ENCODE results near the gene CRIP2.

The CRIP2 gene

DNA sequence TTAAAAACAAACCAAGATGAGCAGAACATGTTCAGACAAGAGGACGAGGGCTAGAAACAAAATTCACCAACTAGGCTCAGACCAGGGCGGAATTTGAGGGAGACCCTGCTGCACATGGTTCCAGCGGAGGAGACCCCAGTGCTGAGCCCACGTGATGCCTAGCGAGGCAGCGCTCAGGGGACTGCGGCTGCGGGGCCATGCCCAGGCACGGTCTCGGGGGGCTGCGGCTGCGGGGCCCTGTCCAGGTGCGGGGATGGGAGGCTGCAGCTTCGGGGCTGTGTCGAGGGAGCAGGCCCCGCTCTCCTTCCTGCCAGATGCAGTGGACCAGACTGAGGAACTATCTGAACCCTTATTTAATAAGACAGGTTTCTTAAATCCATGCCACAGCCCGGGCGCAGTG is 12.7 kb upstream of the CRIP2 start:
- Histone ChIP-seq H3K36me3 (ENCODE audit: control insufficient read depth, low read length) (peaks cover 51% of the 10 kb centered on the region), H3K27ac (ENCODE audit: low read depth, low read length) (no peak overlapping the region)

GRCh38 chr14:105464501-105464900 is 10.1 kb upstream of the CRIP2 start:
- no peaks in the 10 kb centered on the region for H3F3A ChIP-seq (ENCODE audit: control insufficient read depth, insufficient read depth)
- H4K20me1 ChIP-seq (ENCODE audit: control insufficient read depth, insufficient read depth, low read depth, low read length): no peaks in the 10 kb centered on the region
- H3K36me3 ChIP-seq (ENCODE audit: control insufficient read depth, low read length): peaks cover 52% of the 10 kb centered on the region

More for the DNA sequence above, 12.7 kb upstream of the CRIP2 start:
- Histone ChIP-seq H3K4me3 (ENCODE audit: low read length) (no peak overlapping the region), H3K4me1 (ENCODE audit: control insufficient read depth, low read length) (no peaks in the 10 kb centered on the region), H3F3A (ENCODE audit: control insufficient read depth, insufficient read depth) (no peaks in the 10 kb centered on the region), H3K79me2 (ENCODE audit: control insufficient read depth, low read length) (no peaks in the 10 kb centered on the region), H3K9me3 (ENCODE audit: control insufficient read depth, insufficient read depth, low read length) (no peaks in the 10 kb centered on the region), H3K27me3 (ENCODE audit: control insufficient read depth, low read length) (no peaks in the 10 kb centered on the region), H3K4me2 (ENCODE audit: low read length) (no peak overlapping the region), H3K9me2 (replicated peaks; ENCODE audit: control insufficient read depth, low read length) (no peaks in the 10 kb centered on the region), H4K20me1 (ENCODE audit: control insufficient read depth, insufficient read depth, low read depth, low read length) (no peaks in the 10 kb centered on the region)
- TF ChIP-seq EZH2phosphoT487 (IDR thresholded peaks at IDR 0.05; ENCODE audit: borderline replicate concordance, low read length): no peak
- TF ChIP-seq, protein P1, sequence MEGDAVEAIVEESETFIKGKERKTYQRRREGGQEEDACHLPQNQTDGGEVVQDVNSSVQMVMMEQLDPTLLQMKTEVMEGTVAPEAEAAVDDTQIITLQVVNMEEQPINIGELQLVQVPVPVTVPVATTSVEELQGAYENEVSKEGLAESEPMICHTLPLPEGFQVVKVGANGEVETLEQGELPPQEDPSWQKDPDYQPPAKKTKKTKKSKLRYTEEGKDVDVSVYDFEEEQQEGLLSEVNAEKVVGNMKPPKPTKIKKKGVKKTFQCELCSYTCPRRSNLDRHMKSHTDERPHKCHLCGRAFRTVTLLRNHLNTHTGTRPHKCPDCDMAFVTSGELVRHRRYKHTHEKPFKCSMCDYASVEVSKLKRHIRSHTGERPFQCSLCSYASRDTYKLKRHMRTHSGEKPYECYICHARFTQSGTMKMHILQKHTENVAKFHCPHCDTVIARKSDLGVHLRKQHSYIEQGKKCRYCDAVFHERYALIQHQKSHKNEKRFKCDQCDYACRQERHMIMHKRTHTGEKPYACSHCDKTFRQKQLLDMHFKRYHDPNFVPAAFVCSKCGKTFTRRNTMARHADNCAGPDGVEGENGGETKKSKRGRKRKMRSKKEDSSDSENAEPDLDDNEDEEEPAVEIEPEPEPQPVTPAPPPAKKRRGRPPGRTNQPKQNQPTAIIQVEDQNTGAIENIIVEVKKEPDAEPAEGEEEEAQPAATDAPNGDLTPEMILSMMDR (IDR thresholded peaks at IDR 0.05; ENCODE audit: low read depth, low read length, poor library complexity, severe bottlenecking): no peak

DNA sequence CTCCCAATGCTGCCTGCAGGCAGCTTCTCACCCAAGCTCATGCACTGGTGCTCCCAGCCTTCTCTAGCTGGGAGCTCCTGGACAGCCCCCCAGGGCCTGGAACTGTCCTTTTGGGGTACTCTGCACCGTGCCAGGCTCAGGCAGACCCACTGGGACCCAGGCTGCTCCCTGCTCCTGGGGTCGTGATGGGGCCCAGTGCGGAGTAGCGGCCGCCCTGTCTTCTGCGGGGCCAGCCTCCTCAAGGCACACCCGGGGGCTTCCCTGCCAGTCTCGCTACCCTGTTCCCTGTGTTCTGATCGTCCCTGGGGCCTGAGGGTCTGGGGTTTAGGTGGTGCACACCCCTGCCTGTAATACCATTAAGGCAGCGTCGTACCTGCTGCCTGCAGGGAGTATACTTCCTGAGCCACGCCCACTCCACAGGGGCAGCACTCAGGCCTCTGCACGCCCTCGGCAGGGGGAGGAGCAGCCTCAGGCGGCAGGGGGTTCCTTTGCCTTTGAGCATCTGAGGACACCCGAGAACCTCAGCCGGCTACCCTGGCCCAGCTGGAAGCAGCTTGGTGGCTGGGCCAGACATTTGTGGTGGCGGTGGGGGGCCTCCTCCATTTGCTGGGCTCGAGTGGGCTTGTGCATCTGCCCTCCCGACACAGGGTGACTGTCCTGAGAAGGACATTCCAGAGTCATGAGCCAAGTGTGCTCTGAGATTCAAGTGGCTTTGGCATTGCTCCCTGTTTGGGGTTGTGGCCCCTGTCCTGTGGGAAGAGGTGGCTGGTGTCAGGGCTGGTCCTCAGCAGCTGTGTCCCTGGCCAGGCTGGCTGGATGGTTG is 9.2 kb upstream of the CRIP2 start:
- H3K36me3 ChIP-seq (ENCODE audit: control insufficient read depth, low read length): peaks cover 53% of the 10 kb centered on the region

More at GRCh38 chr14:105464501-105464900, 10.1 kb upstream of the CRIP2 start:
- Histone ChIP-seq H3K9me2 (replicated peaks; ENCODE audit: control insufficient read depth, low read length) (no peaks in the 10 kb centered on the region), H3K4me2 (ENCODE audit: low read length) (no peak overlapping the region), H3K4me1 (ENCODE audit: control insufficient read depth, low read length) (no peaks in the 10 kb centered on the region), H3K4me3 (ENCODE audit: low read length) (no peak overlapping the region), H3K27ac (ENCODE audit: low read depth, low read length) (no peak overlapping the region), H3K27me3 (ENCODE audit: control insufficient read depth, low read length) (no peaks in the 10 kb centered on the region), H3K79me2 (ENCODE audit: control insufficient read depth, low read length) (no peaks in the 10 kb centered on the region), H3K9me3 (ENCODE audit: control insufficient read depth, insufficient read depth, low read length) (no peaks in the 10 kb centered on the region)
- TF ChIP-seq, protein P1 (IDR thresholded peaks at IDR 0.05; ENCODE audit: low read depth, low read length, poor library complexity, severe bottlenecking): no peak
- no peak for TF ChIP-seq EZH2phosphoT487 (IDR thresholded peaks at IDR 0.05; ENCODE audit: borderline replicate concordance, low read length)

More for the DNA sequence above, 9.2 kb upstream of the CRIP2 start:
- Histone ChIP-seq H3F3A (ENCODE audit: control insufficient read depth, insufficient read depth) (peaks cover 3% of the 10 kb centered on the region; the same call in 1 of the 2 replicates), H3K79me2 (ENCODE audit: control insufficient read depth, low read length) (no peaks in the 10 kb centered on the region), H3K9me3 (ENCODE audit: control insufficient read depth, insufficient read depth, low read length) (no peaks in the 10 kb centered on the region), H3K4me3 (ENCODE audit: low read length) (no peak overlapping the region), H3K9me2 (replicated peaks; ENCODE audit: control insufficient read depth, low read length) (no peaks in the 10 kb centered on the region), H3K27me3 (ENCODE audit: control insufficient read depth, low read length) (no peaks in the 10 kb centered on the region), H3K4me1 (ENCODE audit: control insufficient read depth, low read length) (no peaks in the 10 kb centered on the region), H4K20me1 (ENCODE audit: control insufficient read depth, insufficient read depth, low read depth, low read length) (no peaks in the 10 kb centered on the region), H3K4me2 (ENCODE audit: low read length) (no peak overlapping the region), H3K27ac (ENCODE audit: low read depth, low read length) (no peak overlapping the region)
- TF ChIP-seq, protein P1 (IDR thresholded peaks at IDR 0.05; ENCODE audit: low read depth, low read length, poor library complexity, severe bottlenecking): no peak
- TF ChIP-seq EZH2phosphoT487 (IDR thresholded peaks at IDR 0.05; ENCODE audit: borderline replicate concordance, low read length): no peak
